H1 (cell line): Measurements from ENCODE around the gene STK32C. TPM values are rescaled to one million over a fixed set of nuclear protein-coding genes. Genes with fewer than 3 reads are reported as not detected.

ENCODE experiments used
- CTCF ChIA-PET: fragments of 300-600 bp; sonication (Branson Sonifier 250); formaldehyde crosslinking; loops from one replicate; lab custom pipeline; 2021; ENCODE audit not compliant: partially characterized antibody; lab: Charles Lee
- POLR2A ChIA-PET: fragments of 300-600 bp; sonication (Branson Sonifier 250); formaldehyde crosslinking; loops from one replicate; lab custom pipeline; 2021; ENCODE audit warnings: inconsistent platforms; ENCODE audit not compliant: partially characterized antibody; lab: Charles Lee
- DNase-seq, 2 experiments: peaks; one replicate each; pipeline versions ENCODE4 v3.0.0 to v3.0.0-alpha.2; 2010 to 2022; ENCODE audit warnings: low spot score in 2 of 2, low read depth in 1 of 2, mixed read lengths in 1 of 2
- FAIRE-seq: peaks from 2 replicates; lab custom pipeline; 2011; peaks lifted over from hg19 to GRCh38; lab: Jason Lieb, UNC
- H2AFZ ChIP-seq: 2 replicates; pipeline ENCODE4 v1.8.1; 2012; ENCODE audit warnings: low read length, inconsistent platforms
- H2AK5ac ChIP-seq: 2 replicates; pipeline ENCODE4 v1.6.1; 2013; ENCODE audit warnings: low read depth, low read length
- H2BK120ac ChIP-seq: replicated peaks from 2 replicates; pipeline ENCODE3; 2013; ENCODE audit warnings: low read depth, low read length, inconsistent platforms
- H2BK12ac ChIP-seq: 2 replicates; pipeline ENCODE4 v1.6.1; 2013; ENCODE audit warnings: low read depth, low read length
- H2BK15ac ChIP-seq: 2 replicates; pipeline ENCODE4 v1.6.1; 2013; ENCODE audit warnings: low read length
- H2BK20ac ChIP-seq: 2 replicates; pipeline ENCODE4 v1.6.1; 2013; ENCODE audit warnings: low read length
- H2BK5ac ChIP-seq: 2 replicates; pipeline ENCODE4 v1.6.1; 2013; ENCODE audit warnings: low read depth, low read length
- H3K14ac ChIP-seq: 2 replicates; pipeline ENCODE4 v1.6.1; 2013; ENCODE audit warnings: inconsistent platforms; ENCODE audit not compliant: insufficient read length
- H3K18ac ChIP-seq: 2 replicates; pipeline ENCODE4 v1.6.1; 2013; ENCODE audit warnings: low read length; ENCODE audit errors: extremely low read depth
- H3K23ac ChIP-seq: 2 replicates; pipeline ENCODE4 v1.6.1; 2013; ENCODE audit warnings: inconsistent platforms; ENCODE audit not compliant: insufficient read length
- H3K23me2 ChIP-seq: 2 replicates; pipeline ENCODE4 v1.6.1; 2013; ENCODE audit warnings: low read depth, low read length
- H3K27ac ChIP-seq: 2 replicates; pipeline ENCODE4 v1.6.1; 2011; ENCODE audit warnings: low read depth, low read length, inconsistent platforms
- H3K27me3 ChIP-seq, 4 experiments: replicated peaks in 1 of 4; 1 replicate in 1 of 4; 2 replicates in 3 of 4; pipeline versions ENCODE4 v1.6.1 to v1.8.1; 2011 to 2013; ENCODE audit warnings: low read length in 3 of 4, mild to moderate bottlenecking in 3 of 4, inconsistent platforms in 2 of 4, mixed read lengths in 2 of 4, moderate library complexity in 1 of 4; ENCODE audit not compliant: control insufficient read depth in 3 of 4, insufficient read depth in 3 of 4; ENCODE audit errors: extremely low read depth in 1 of 4
- H3K36me3 ChIP-seq, 4 experiments: 2 replicates each; pipeline versions ENCODE4 v1.6.1 to v1.8.1; 2011 to 2013; ENCODE audit warnings: mild to moderate bottlenecking in 4 of 4, low read length in 3 of 4, moderate library complexity in 2 of 4, control low read depth in 1 of 4, inconsistent platforms in 1 of 4; ENCODE audit not compliant: insufficient read depth in 4 of 4, control insufficient read depth in 2 of 4
- H3K4ac ChIP-seq: replicated peaks from 2 replicates; pipeline ENCODE3; 2013; ENCODE audit warnings: low read length, low read depth, mixed read lengths, inconsistent platforms; ENCODE audit not compliant: insufficient read length
- H3K4me1 ChIP-seq, 4 experiments: replicated peaks in 1 of 4; 1 replicate in 1 of 4; 2 replicates in 3 of 4; pipeline versions ENCODE4 v1.6.1 to v1.8.1; 2011 to 2013; ENCODE audit warnings: low read length in 3 of 4, inconsistent platforms in 2 of 4, mixed read lengths in 1 of 4; ENCODE audit not compliant: insufficient read depth in 4 of 4, control insufficient read depth in 3 of 4
- H3K4me2 ChIP-seq, 2 experiments: 2 replicates each; pipeline versions ENCODE4 v1.6.1 to v1.8.1; 2011 to 2013; ENCODE audit warnings: low read depth in 2 of 2, low read length in 2 of 2, control low read depth in 1 of 2, inconsistent platforms in 1 of 2, mild to moderate bottlenecking in 1 of 2; ENCODE audit not compliant: insufficient read depth in 1 of 2
- H3K4me3 ChIP-seq, 4 experiments: fragments of 200-600, 300-600 bp in 1 of 4; sonication (generic), shearing (Covaris generic), sonication (Bioruptor Twin) in 1 of 4; 2 replicates each; pipeline versions ENCODE4 v1.5.1 to v1.8.1; 2011 to 2016; ENCODE audit warnings: low read length in 4 of 4, low read depth in 3 of 4, control low read depth in 2 of 4, inconsistent platforms in 2 of 4, mild to moderate bottlenecking in 2 of 4, mixed read lengths in 1 of 4, moderate library complexity in 1 of 4; ENCODE audit not compliant: insufficient read depth in 2 of 4; ENCODE audit errors: extremely low read depth in 1 of 4
- H3K56ac ChIP-seq: replicated peaks from 2 replicates; pipeline ENCODE3; 2013; ENCODE audit warnings: low read depth, mild to moderate bottlenecking, mixed read lengths, low read length, inconsistent platforms; ENCODE audit not compliant: insufficient read length
- H3K79me1 ChIP-seq: 2 replicates; pipeline ENCODE4 v1.6.1; 2013; ENCODE audit warnings: low read depth, low read length, control low read depth
- H3K79me2 ChIP-seq, 2 experiments: 2 replicates each; pipeline versions ENCODE4 v1.6.1 to v1.8.1; 2012 to 2013; ENCODE audit warnings: low read length in 2 of 2, mild to moderate bottlenecking in 2 of 2, inconsistent platforms in 1 of 2; ENCODE audit not compliant: insufficient read depth in 2 of 2, control insufficient read depth in 1 of 2
- H3K9ac ChIP-seq, 4 experiments: replicated peaks in 1 of 4; 1 replicate in 1 of 4; 2 replicates in 3 of 4; pipeline versions ENCODE4 v1.6.1 to v1.8.1; 2011 to 2013; ENCODE audit warnings: low read depth in 3 of 4, low read length in 3 of 4, control low read depth in 2 of 4, mild to moderate bottlenecking in 2 of 4, moderate library complexity in 2 of 4, inconsistent platforms in 1 of 4; ENCODE audit errors: extremely low read depth in 1 of 4
- H3K9me3 ChIP-seq, 2 experiments: 2 replicates each; pipeline versions ENCODE4 v1.6.1 to v1.8.1; 2012 to 2013; ENCODE audit warnings: mild to moderate bottlenecking in 2 of 2, moderate library complexity in 2 of 2, control low read depth in 1 of 2, inconsistent platforms in 1 of 2, low read depth in 1 of 2, low read length in 1 of 2, mixed read lengths in 1 of 2; ENCODE audit not compliant: insufficient read depth in 2 of 2
- H4K20me1 ChIP-seq, 2 experiments: replicated peaks in 1 of 2; 2 replicates each; pipeline versions ENCODE3 to v1.8.1; 2011 to 2013; ENCODE audit warnings: inconsistent platforms in 2 of 2, low read length in 2 of 2, mild to moderate bottlenecking in 1 of 2; ENCODE audit not compliant: insufficient read depth in 2 of 2, control insufficient read depth in 1 of 2
- H4K5ac ChIP-seq: 2 replicates; pipeline ENCODE4 v1.6.1; 2013; ENCODE audit warnings: low read length, low read depth, mixed read lengths, inconsistent platforms; ENCODE audit not compliant: insufficient read length
- H4K8ac ChIP-seq: 2 replicates; pipeline ENCODE4 v1.8.0; 2013; ENCODE audit warnings: mild to moderate bottlenecking, moderate library complexity, low read length, inconsistent platforms; ENCODE audit not compliant: insufficient read depth; ENCODE audit errors: extremely low read depth
- H4K91ac ChIP-seq: replicated peaks from 2 replicates; pipeline ENCODE3; 2013; ENCODE audit warnings: low read length, mixed read lengths, inconsistent platforms; ENCODE audit not compliant: insufficient read length
- PHF8 ChIP-seq: fragments of 200-600 bp; sonication (generic); conservative IDR thresholded peaks from 2 replicates; pipeline ENCODE4 v1.7.1; 2012; ENCODE audit warnings: low read depth, mild to moderate bottlenecking, inconsistent platforms, low read length, moderate library complexity
- RBBP5 ChIP-seq: IDR thresholded peaks from 2 replicates; pipeline ENCODE4 v1.7.1; 2012; ENCODE audit warnings: low read depth, mild to moderate bottlenecking, inconsistent platforms, low read length, moderate library complexity, borderline replicate concordance
- WGBS, 2 experiments: shearing (Covaris generic) in 1 of 2; methylation state at CpG; one replicate each; pipeline versions ENCODE4 v1.1.6 to v1.1.7; 2013 to 2015; ENCODE audit warnings: low lambda C conversion rate in 2 of 2, mixed read lengths in 2 of 2, inconsistent platforms in 1 of 2, low coverage in 1 of 2, missing lambda C conversion rate in 1 of 2; ENCODE audit not compliant: insufficient replicate concordance in 2 of 2, insufficient coverage in 1 of 2, insufficient read length in 1 of 2; ENCODE audit errors: extremely low coverage in 1 of 2, missing lambda C conversion rate in 1 of 2; 5-methylcytosine and 5-hydroxymethylcytosine counted together
- polyA plus RNA-seq, 7 experiments: library from polyadenylated mRNA; depleted of rRNA in 3 of 7; stranded (reverse) in 5 of 7; unstranded in 2 of 7; fragments of >200 nt in 5 of 7; fragments of 200-250 nt in 2 of 7; gene quantifications; 1 replicate in 5 of 7; 2 replicates in 1 of 7; 4 replicates in 1 of 7; pipeline versions ENCODE4 v1.2.1 to v1.2.3, GENCODE V29; 2011 to 2013; ENCODE audit warnings: missing spikeins in 2 of 7, mixed read lengths in 2 of 7
- total RNA-seq: library from RNA; stranded (reverse); fragmentation: NEBNext Ultra II Directional; extraction: Animal tissue kit (Norgen Biotek cat#: 25700); gene quantifications from 2 replicates; pipeline ENCODE4 v1.2.1, GENCODE V29; 2021

The STK32C gene
- total and polyA plus RNA-seq, 2 of the 8 experiments (the other 6 are each of a cell fraction or from before 2014, with no cell fraction given) = 10.6 to 15.6 TPM

DNA sequence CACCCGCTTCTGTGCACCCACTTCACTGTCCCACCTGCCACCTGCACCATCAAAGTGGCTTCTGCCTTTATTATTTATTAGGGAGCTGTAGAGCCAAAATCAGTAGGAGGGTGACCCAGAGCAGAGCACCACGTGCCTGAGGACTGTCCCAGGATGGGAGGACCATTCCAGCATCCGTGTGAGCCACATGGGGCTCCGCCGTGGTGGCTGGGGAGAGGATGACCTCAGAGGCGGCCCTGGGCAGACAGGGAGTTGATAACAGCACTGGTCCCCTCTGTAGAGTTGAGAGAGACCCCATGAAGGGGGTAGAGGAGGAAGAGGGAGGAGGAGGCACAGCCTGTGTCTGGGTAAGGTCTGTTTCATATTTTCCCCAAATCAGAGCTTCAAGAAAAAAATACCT is 129.7 kb downstream of the STK32C start:
- Histone ChIP-seq H3K4me1 (peaks cover 0 to 9% (median 7%) of the 10 kb centered on the region in 4 experiments; a peak in 6 of 7 replicates), H2AFZ (no peak overlapping the region)
- CTCF ChIA-PET = interaction anchor here (1.0 kb wide), 1 partner anchor 13 kb away, joined by 3 read pairs; no protein-coding TSS in a partner anchor

More for the DNA sequence above, 129.7 kb downstream of the STK32C start:
- Histone ChIP-seq H3K18ac (no peak overlapping the region), H4K91ac (no peak overlapping the region), H2BK5ac (no peak overlapping the region), H3K9ac (no peak overlapping the region), H2BK12ac (no peak overlapping the region), H3K27me3 (peaks cover 0 to 7% (median 2%) of the 10 kb centered on the region in 4 experiments; a peak in 4 of 7 replicates), H3K79me2 (no peaks in the 10 kb centered on the region), H4K5ac (no peak overlapping the region), H3K4me2 (no peak overlapping the region), H2BK120ac (no peak overlapping the region), H3K36me3 (no peaks in the 10 kb centered on the region), H2AK5ac (no peak overlapping the region; the same call in 1 of the 2 replicates), H3K27ac (no peak overlapping the region), H3K4ac (no peak overlapping the region), H3K23ac (no peak overlapping the region), H3K14ac (no peak overlapping the region), H2BK15ac (no peak overlapping the region), H3K4me3 (no peak overlapping the region), H3K23me2 (peaks cover 7% of the 10 kb centered on the region), H4K20me1 (peaks cover 0 to 2% of the 10 kb centered on the region in 2 experiments), H4K8ac (no peak overlapping the region), H3K56ac (no peak overlapping the region), H3K79me1 (peaks cover 6% of the 10 kb centered on the region), H3K9me3 (no peaks in the 10 kb centered on the region; a peak in 1 of 4 replicates), H2BK20ac (no peak overlapping the region)
- WGBS, 2 experiments = 88% methylated on average over 6 of the region's 6 CpGs; no CpG with 5 or more reads in 1 of the 2 experiments
- POLR2A ChIA-PET = no interaction called here
- TF ChIP-seq PHF8 (no peak), RBBP5 (no peak)
- FAIRE-seq (no peak), DNase-seq (no peak)
